B cell (primary cell): ENCODE results near the gene NMNAT1.

Source experiments
- CTCF ChIP-seq: fragments of 200-600 bp; IDR thresholded peaks from one replicate; pipeline ENCODE4 v1.8.0; 2022; ENCODE audit warnings: antibody characterized with exemption, mild to moderate bottlenecking
- EZH2 ChIP-seq: IDR thresholded peaks from 2 replicates; pipeline ENCODE4 v1.6.1; 2012; ENCODE audit warnings: borderline replicate concordance, low read depth, mild to moderate bottlenecking, moderate library complexity, low read length; ENCODE audit not compliant: insufficient read depth, poor library complexity, severe bottlenecking

- TF ChIP-seq CTCF (no peak), EZH2 (no peak)
Measured at GRCh38 chr1:9957726-9958125, 14.5 kb downstream of the NMNAT1 start.
